Measurements from ENCODE around the gene RPL28.

DNA sequence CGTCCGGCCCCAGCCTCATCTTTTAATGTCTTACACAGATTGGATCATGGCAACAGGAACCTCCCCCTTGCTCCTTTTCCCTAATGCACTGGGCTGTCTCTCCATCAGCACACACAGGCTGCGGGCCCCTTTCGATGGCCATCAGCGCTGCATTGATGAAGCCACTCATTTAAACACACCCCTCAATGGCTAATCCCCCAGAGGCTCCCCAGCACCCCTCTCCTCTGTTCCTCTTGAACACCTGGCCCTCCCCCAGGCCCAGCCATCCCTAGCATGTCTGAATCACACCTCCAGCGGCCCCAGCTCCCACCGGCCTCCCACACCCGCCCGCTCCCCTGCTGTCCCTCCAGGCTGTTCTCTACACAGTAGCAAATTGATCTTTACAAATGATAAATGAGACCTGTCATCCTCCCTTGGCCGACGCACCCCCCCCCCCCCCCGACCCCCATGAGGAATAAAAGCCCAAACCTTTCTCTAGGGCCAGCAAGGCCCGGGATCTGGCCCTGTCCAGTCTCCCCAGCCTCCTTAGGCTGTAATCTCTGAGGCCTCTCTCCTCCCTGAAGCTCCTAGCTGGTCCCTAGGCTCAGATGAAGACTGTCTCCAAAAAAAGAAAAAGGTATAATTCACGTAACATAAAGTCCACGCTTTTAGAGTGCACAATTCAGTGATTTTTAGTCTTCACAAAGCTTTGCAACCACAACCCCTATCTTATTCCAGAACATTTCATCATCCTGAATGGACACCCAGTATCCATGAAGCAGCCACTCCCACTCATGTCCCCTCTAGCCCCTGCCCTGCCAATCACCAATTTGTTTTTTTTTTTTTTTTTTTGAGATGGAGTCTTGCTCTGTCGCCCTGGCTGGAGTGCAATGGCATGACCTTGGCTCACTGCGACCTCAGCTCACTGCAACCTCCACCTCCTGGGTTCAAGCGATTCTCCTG, 7.4 kb downstream of the RPL28 start:
- no peak for TF ChIP-seq EZH2 (IDR thresholded peaks at IDR 0.05; ENCODE audit: low read length, unreplicated experiment)
- TF ChIP-seq, protein P1, sequence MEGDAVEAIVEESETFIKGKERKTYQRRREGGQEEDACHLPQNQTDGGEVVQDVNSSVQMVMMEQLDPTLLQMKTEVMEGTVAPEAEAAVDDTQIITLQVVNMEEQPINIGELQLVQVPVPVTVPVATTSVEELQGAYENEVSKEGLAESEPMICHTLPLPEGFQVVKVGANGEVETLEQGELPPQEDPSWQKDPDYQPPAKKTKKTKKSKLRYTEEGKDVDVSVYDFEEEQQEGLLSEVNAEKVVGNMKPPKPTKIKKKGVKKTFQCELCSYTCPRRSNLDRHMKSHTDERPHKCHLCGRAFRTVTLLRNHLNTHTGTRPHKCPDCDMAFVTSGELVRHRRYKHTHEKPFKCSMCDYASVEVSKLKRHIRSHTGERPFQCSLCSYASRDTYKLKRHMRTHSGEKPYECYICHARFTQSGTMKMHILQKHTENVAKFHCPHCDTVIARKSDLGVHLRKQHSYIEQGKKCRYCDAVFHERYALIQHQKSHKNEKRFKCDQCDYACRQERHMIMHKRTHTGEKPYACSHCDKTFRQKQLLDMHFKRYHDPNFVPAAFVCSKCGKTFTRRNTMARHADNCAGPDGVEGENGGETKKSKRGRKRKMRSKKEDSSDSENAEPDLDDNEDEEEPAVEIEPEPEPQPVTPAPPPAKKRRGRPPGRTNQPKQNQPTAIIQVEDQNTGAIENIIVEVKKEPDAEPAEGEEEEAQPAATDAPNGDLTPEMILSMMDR (conservative IDR thresholded peaks at IDR 0.05; ENCODE audit: low read depth, low read length): no peak
